GM18868 (cell line): Measurements from ENCODE around the gene EPHB2.

Source experiments
- ATAC-seq: cut with Tn5 transposase; IDR thresholded peaks from one replicate; pipeline ENCODE4 v1.9.1; 2021; ENCODE audit warnings: mild to moderate bottlenecking, moderate library complexity; ENCODE audit not compliant: unreplicated experiment

EPHB2 gene

DNA sequence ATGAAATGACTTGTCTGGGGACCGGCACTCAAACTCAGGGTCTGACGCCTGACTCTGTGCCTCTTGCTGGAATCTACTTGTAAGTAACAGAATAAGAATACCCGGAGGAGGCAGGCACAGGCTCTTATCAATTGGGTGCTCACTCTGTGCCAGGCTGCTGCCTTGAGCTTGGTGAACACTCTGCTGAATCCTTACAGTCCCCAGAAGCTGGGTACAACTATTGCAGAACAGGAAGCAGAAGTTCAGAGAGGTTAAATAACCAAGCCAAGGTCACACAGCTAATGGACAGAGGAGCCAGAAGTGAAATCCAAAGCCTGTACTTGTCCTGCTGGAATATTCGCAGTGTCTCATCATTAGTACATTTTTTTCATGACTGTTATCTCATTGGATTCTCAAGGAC is 86.0 kb downstream of the EPHB2 start:
- ATAC-seq, result no peak

DNA sequence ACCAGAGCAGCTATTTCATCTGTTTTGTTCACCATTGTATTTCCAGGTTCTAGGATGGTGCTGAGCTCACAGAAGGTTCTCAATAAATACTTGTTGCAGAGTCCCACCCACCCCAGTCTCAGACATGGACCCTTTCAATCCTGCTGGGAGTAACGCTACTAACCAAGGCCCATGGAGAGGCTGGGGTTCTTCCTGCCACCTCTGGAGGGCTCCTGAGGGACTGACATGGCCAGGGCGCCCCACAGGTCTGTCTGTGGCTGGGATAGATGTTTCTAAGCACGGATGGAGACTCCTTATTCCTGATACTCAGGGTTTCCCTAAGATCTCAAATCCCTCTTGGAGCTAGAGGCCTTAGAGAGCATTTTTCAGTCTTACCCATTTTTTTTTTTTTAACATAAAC is 87.4 kb downstream of the EPHB2 start:
- ATAC-seq, result no peak

DNA sequence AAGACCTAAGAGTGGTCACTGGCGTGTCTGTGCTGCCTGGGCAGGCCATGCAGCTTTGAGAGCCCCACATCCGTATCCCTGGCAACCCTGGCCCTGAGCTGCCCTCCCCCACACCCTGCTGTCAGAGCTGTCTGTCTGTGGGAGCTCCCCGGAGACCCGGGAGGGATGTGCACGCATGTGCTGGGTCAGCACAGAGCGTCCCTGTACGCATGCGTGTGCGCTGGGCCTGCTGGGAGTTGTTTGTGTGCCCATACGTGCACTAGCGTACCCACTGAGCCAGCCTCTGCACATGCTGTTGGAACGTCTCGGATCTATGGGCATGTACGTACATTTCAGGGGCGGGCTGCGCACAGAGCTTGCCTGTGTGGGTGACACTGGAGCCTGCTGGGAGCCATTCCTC is 89.3 kb downstream of the EPHB2 start:
- ATAC-seq, result no peak

DNA sequence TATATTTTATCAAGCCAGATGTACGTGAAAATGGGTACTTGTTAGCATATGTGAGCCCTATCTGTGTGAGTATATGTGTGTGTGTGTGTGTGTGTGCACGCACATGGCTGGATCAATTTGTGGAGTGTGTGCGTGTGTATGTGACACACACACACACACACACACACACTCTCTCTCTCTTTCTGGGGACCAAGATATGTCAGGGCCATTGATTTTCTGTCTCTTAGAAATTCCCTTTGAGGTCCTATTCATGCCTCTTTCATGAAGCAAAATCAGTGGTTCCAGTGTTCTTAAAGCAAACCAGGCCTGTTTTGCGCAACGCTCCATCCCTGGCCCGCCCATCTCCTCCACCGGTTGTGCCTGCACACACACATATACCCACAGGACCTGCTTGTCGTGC is 90.0 kb downstream of the EPHB2 start:
- no peak for ATAC-seq

DNA sequence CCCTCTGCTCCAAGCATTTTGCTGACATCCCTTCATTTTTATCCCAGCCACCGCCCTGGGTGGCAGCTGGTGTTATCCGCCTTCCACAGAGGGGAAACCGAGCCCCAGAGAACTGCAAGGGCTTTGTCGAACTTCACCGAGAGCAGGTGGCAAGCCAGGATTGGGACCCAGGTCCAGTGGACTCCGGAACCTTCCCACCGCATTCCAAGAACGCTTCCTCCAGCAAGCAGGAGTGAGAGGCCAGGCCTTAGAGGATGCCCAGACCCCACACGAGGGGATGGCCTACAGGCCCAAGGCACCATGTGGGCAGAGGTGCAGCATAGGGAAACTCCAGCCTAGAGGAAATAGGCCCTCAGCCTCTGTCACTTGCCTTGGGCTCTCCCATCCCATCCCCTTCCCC is 90.7 kb downstream of the EPHB2 start:
- ATAC-seq, result no peak

DNA sequence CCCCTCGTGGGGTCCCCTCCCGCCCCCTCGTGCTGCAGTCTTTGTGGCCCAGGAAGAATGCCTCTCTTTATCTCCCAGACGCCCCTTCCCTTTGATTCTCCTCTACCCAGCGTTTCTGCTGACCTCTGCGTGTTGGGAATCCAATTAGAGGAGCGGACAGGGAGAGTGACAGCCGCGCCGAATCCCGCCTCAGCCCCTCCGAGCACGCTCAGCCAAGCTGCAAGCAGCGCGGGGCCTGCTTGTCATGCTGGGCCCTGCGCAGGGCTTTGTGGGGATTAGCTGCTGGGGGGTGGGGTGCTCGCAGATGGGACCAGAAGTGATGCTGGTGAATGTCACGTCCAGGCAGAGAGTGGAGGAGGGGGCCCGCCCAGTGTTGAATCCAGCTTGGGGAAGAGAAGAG is 91.1 kb downstream of the EPHB2 start:
- no peak for ATAC-seq

DNA sequence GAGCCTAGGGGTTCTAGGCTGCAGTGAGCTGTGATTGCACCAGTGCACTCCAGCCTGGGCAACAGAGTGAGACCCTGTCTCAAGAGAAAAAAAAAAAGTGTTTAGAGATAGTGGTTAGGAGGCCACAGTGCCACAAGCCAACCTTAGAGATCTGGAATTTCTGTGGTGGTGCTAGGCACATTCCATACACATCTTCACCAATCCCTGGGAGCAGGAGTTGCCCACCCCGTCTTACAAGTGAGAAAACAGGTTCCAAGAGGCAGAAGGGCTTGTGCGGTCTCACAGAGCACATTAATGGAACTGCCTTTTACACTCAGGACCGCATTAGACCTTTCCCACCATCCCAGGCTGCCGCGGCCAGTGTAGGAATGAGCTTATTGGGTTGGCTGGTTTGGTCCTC is 93.2 kb downstream of the EPHB2 start:
- no peak for ATAC-seq

DNA sequence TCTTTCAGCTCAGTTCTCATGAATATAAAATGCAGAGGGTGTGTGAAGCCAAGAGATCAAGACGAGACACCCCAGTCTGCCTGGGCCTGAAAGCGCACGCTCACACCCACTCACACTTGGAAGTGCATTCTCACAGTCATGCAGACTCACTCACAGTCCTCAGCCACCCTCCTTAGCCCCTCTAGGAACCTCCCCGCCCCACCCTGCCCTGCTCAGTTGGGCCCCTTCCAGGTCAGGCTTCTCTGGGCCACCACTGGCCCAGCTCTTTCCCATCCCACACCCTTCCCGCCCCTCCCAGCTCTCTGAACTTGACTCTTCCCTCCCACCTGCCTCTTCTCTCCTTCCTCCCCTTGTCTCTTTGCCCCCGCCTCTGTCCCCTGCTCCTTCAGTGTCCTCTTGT is 93.8 kb downstream of the EPHB2 start:
- no peak for ATAC-seq

DNA sequence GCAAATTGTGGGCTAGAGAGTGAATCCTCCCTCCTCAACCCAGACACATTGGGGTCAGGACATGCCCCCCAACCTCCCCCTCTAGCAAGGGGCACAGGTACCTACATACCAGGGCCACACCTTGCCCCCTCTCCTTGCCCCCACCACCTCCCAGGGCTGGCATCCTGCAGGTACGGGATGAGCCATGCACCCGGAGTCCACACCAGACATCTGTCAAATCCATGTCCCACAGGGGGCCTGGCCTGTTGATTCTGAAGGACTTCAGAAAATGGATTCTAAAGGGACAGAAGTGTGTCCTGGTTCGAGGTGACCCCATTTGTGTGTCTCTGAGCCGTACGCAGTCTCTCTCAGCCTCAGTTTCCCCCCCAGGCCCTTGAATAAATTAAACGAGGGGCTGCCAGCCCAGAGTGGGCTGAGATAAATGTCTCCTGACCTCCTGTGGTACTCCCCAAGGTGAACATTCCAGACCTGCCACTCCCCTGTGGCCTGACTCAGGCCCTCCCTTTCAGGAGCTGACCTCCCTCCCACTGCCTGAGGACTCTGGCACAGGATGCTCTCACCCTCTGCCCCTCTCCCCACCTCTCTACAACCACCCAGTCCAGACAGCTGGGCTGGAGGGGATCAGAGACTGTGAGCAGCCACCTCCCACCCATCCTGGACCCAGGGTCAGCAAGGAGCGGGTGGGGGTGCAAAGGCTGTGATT is 94.5 kb downstream of the EPHB2 start:
- ATAC-seq, result no peak

DNA sequence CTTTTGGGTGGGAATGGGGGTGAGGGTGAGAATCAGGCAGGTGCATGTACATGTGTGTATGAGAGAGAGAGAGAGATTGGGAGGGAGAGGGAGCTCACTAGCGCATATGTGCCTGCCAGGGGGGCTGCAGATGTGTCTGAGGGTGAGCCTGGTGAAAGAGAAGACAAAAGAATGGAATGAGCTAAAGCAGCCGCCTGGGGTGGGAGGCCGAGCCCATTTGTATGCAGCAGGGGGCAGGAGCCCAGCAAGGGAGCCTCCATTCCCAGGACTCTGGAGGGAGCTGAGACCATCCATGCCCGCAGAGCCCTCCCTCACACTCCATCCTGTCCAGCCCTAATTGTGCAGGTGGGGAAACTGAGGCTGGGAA is 95.0 kb downstream of the EPHB2 start:
- ATAC-seq, result no peak

DNA sequence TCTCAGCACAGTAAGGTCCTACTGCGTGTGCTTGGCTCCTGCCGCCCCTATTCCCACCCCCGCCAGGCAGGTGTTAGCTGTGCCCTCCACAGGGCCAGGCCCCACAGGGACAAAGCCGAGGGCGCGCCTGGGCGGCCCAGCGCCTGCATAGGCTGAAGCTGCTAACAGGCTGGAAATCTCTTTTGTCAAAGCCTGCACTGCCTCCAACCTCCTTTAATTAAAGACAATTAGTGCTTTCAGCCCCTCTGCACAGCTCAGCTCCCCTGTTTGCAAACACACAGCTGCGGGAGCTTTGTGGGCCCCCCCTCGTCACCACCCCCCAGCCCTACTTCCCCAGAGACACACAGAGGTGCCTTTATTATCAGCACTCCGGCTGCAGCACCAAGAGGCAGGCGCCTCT is 95.9 kb downstream of the EPHB2 start:
- ATAC-seq, result no peak

DNA sequence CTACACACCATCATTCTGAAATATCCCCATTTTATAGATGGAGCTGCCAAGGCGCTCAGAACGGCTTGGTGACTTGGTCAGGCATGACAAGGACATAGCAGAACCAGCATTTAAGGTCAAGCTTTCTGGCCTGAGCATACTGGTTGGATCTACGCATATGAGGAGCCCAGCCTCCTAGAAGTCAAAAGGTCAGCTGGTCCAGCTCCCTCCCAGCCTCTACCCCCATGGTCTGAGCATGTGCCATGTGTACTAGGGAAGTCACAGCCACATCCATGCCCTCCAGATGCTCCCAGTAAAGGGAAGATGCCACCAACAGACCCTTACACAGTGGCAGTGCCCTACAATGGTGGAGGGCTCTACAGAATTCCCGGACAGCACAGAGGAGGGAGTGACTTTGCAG is 96.7 kb downstream of the EPHB2 start:
- no peak for ATAC-seq

DNA sequence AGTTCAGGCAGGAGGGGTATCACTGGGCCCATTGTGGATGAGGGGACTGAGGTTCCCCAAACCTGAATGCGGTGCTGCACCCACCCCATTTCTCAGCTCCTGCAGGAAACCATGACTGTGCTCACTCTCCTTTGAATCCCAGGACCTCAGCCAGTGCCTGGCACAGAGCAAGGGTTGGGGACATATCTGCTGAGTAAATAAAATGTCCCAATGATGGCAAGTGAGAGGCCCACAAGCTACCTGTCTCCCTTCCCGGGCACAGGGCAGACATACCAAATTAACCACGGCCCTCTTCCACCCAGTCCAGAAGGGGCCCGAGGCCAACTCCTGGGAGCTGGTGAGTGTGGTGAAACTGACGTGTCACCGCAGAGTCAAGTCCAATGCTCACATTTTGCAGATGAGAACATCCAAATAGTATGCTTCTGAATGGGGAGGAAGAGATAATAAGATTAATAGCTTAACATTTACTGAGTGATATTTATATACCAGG is 97.6 kb downstream of the EPHB2 start:
- ATAC-seq, result no peak

DNA sequence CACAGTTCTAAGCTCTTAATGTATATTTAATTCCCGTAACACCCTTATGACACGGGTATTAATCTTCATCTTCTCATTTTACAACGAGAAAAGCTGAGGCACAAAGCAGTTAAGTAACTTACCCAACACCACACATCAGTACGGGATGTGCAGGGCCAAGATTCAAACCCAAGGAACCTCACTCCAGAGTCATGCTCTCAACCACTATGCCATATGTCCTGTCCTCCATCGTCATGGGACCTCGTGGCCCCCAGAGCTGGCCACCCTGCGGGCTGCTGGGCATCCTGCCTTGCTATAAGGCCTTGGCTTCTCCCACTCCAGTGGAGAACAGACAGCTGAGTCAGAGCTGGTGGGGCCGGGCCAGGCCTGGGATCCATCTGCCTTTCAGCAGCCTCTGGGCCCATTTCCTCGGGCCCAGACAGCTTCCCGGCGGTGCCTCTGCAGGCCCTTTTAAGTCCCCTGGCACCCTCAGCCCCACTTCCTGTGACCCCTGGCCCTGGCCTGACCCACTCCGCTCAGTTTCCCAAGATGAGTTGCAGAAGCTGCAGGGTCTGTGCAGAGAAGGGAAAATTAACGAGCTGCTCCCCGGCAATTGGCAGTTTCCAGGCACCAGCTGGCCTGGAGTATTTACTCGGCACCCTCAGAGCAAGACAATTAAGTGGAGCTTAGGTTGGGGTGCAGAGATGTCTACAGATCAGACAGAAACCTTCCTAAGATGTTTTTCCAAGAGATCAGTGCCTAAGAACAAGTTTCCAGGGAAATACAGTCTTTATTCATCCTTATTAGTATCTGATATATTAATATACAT is 98.2 kb downstream of the EPHB2 start:
- no peak for ATAC-seq

DNA sequence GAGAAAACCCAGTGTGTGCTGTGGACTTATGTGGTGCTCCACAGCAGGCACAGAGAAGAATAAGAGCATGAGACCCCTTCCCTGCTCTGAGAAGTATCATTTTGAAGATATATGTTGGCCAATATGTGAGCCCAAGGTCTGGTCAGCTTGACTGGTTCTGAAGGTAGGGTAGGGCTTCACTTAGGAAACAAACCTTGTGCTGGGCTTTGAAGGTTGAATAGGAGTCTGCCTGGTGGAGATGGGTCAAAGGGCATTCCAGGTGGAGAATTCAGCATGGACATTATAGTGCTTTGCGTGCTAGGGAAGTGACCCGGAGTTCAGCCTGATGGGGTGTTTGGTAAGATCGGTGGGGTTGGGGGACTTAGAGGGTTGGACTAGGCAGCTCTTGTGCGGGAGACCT is 99.1 kb downstream of the EPHB2 start:
- no peak for ATAC-seq

DNA sequence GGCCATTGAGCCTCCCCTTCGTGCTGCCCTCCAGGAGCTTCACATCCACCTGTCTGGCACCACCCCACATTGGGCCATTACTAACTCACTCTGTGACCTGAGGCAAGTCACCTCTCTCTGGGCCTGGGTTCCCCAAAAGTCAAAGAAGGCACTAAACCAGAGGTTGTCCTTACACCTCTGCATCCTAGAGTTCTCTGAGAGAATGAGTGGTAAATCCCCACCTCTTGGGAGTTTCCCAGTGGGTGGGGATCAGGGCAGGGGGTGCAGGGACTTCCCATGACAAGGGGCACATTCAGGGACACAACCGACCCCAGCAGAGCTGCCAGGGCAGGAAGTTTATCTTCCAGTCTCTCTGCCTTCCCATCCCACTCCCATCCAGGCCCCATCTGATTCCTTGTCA is 99.7 kb downstream of the EPHB2 start:
- no peak for ATAC-seq

DNA sequence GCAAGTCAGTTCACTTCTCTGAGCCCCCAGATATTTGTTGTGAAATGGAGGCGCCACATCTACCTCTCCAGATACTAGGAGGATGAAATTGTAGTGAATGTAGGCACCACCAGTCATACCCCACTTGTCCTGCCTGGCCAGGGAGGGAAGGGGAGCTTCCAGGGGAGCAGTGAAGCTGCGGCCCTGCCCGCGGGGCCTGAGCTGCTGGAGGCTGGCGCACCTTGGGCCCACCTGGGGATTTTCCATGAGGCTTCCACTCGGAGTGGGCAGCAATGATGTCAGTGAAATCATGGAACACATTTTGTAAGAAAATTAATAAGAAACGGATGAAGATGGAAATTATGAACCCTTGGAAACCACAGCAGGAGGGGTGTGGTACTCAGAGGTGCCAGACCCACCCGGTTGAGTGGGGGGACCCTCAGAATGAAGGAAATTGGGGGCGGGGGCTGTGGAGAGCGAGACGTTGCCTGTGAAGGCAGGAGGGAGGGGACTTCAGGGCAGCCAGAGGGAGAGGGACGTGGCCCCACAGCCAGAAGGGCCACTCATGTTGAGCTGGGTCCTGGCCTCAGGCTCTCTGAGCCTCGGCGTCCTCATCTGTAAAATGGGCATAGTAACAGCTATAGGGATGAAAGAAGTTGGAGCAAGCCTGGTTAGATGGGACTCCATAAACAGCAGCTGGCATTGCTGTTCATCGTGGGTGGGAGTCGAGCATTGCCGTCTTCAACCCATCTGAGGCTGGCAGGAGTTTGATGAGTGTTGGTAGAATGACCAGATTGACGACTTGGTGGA is 101.6 kb downstream of the EPHB2 start:
- no peak for ATAC-seq

DNA sequence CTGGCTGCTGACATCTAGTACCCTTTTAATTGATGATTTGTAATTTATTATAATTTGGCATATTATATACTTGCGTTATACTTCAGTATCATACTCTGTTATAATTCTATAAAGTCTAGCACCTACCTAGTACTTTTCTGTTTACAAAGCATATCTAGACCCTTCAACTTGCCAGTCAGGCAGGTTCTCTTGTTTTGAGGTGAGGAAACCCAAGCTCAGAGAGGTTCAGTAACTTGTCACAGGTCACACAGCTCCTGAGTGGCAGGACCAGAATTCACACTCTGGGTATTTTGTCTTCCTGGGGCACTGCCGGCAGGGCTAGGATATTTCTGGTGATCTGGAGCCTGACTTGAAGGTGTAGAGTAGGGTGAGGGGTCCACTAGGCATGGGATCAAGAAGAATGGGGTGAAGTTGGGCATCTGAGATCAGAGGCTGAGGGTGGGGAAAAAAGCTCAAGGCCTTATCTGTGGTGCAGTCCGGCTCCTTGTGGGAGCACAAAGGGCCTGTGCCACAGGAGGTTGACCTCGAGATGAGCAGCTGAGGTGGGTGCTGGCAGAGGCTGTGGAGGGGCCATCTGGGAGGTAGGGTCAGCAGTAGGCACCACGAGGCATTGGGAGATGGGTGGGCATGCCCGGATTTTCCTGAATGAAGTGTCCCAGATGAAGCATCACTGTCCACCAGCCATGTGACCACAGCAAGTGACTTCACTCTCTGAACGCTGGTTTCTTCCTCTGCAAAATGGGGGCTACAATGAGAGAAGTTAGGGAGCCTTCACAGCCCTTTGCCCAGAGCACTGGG is 102.6 kb downstream of the EPHB2 start:
- no peak for ATAC-seq

DNA sequence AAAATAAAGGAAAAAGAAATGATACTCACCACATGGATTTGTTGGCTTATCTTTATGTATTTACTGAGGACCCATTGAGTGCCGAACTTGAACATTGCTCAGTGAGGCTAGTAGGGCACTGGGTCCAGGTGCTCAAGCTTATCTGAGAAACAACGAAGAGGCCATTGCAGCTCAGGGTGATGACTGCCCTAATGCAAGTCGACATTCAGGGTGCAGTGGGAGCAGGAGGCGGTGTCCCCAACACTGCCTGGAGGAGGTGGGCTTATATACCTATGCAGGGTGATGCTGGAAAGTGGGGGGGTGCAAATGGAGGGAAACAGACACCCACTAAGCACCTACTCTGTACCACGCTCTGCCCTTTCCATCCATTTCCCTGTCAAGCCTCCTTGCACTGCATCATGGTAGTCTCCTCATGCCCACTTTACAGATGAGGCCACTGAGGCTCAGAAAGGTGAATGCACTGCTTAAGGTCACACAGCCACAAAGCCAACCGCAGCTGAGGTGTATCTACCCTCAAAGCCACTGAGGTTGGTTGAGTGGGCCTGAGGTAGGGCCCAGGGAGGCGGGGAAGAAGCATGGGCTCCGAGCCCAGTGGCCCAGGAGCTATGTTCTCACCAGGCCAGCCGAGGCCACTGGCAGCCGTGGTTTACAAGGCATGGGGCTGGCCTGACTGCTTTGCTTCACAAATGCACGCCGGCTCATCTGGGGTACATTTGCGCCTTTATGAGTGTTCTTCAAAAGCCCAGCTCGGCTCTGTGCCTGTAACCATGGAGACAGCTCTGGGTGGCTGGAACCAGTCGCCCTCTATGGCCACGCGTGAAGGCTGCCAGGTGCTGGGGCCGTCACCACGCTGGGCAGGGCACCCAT is 103.8 kb downstream of the EPHB2 start:
- ATAC-seq, result no peak

DNA sequence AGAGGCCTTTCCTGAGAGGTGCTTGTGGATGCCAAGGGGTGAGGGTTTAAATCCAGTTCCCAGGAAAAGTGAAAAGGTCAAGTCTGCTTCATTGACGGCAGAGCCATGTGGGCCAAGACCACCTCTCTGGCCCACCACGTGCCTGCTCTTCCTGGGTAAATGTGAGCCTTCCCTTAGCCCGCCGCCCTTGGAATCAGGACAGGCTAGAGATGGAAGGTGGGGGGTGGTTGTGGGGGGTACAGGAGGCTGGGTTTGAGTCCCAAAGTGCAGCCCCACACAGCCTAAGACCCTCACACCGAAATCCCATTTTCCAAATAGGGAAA is 104.4 kb downstream of the EPHB2 start:
- no peak for ATAC-seq
